CD14-positive monocyte (primary cell): ENCODE data around the gene RSPO4. TPM values are rescaled to one million over a fixed set of nuclear protein-coding genes. Genes with fewer than 3 reads are reported as not detected.

Experiments
- DNase-seq, 3 donors: peaks; one replicate each; pipeline ENCODE4 v3.0.0-alpha.2; 2011 to 2022
- H2AFZ ChIP-seq: 2 replicates; pipeline ENCODE4 v1.6.0; 2012; ENCODE audit warnings: mild to moderate bottlenecking, low read depth, low read length, inconsistent platforms; ENCODE audit not compliant: insufficient read depth, poor library complexity, severe bottlenecking
- H3K27ac ChIP-seq, 2 donors: 1 replicate in 1 of 2; 2 replicates in 1 of 2; pipeline ENCODE4 v1.5.1; 2012 to 2013; ENCODE audit warnings: low read length in 2 of 2, control low read depth in 1 of 2, inconsistent platforms in 1 of 2, low read depth in 1 of 2, mild to moderate bottlenecking in 1 of 2
- H3K27me3 ChIP-seq, 2 donors: one replicate each; pipeline versions ENCODE4 v1.6.0 to v1.6.1; 2011 to 2013; ENCODE audit warnings: low read length in 2 of 2; ENCODE audit not compliant: control insufficient read depth in 2 of 2, insufficient read depth in 2 of 2
- H3K36me3 ChIP-seq, 2 donors: replicated peaks in 1 of 2; 1 replicate in 1 of 2; 2 replicates in 1 of 2; pipeline versions ENCODE4 v1.5.1 to v1.6.1; 2012 to 2013; ENCODE audit warnings: low read length in 2 of 2, control low read depth in 1 of 2, inconsistent platforms in 1 of 2, mild to moderate bottlenecking in 1 of 2; ENCODE audit not compliant: insufficient read depth in 2 of 2, control insufficient read depth in 1 of 2
- H3K4me1 ChIP-seq, 2 donors: 1 replicate in 1 of 2; 2 replicates in 1 of 2; pipeline versions ENCODE4 v1.5.1 to v1.6.1; 2012 to 2013; ENCODE audit warnings: low read length in 2 of 2, control low read depth in 1 of 2, inconsistent platforms in 1 of 2, mild to moderate bottlenecking in 1 of 2, moderate library complexity in 1 of 2; ENCODE audit not compliant: insufficient read depth in 2 of 2, control insufficient read depth in 1 of 2
- H3K4me2 ChIP-seq: replicated peaks from 2 replicates; pipeline ENCODE3; 2012; ENCODE audit warnings: low read length, moderate library complexity, mild to moderate bottlenecking; ENCODE audit not compliant: poor library complexity, severe bottlenecking; ENCODE audit errors: extremely low read depth
- H3K4me3 ChIP-seq, 3 experiments: fragments of 200-600 bp in 1 of 3; sonication (generic) in 1 of 3; replicated peaks in 1 of 3; 1 replicate in 2 of 3; 2 replicates in 1 of 3; pipeline ENCODE4 v1.5.1; 2011 to 2013; ENCODE audit warnings: low read length in 3 of 3, mild to moderate bottlenecking in 3 of 3, control low read depth in 2 of 3, low read depth in 2 of 3, inconsistent platforms in 1 of 3, moderate library complexity in 1 of 3
- H3K79me2 ChIP-seq: 2 replicates; pipeline ENCODE4 v1.6.0; 2012; ENCODE audit warnings: mild to moderate bottlenecking, control low read depth, inconsistent platforms, low read length, moderate library complexity; ENCODE audit not compliant: insufficient read depth
- H3K9ac ChIP-seq: 2 replicates; pipeline ENCODE4 v1.6.0; 2017; ENCODE audit warnings: low read length, mild to moderate bottlenecking; ENCODE audit not compliant: insufficient read depth, poor library complexity, severe bottlenecking
- H3K9me3 ChIP-seq, 2 donors: replicated peaks in 1 of 2; 1 replicate in 1 of 2; 2 replicates in 1 of 2; pipeline versions ENCODE4 v1.5.1 to v1.6.1; 2012 to 2013; ENCODE audit warnings: low read length in 2 of 2, control low read depth in 1 of 2; ENCODE audit not compliant: control insufficient read depth in 1 of 2, insufficient read depth in 1 of 2
- H4K20me1 ChIP-seq: 2 replicates; pipeline ENCODE4 v1.6.0; 2012; ENCODE audit warnings: mild to moderate bottlenecking, low read length, control low read depth, moderate library complexity; ENCODE audit not compliant: insufficient read depth
- H3K27ac Mint-ChIP-seq, 7 donors: one replicate each; pipeline ENCODE4 v1.8.0; 2020; ENCODE audit warnings: mild to moderate bottlenecking in 7 of 7, mixed read lengths in 7 of 7, moderate library complexity in 6 of 7, inconsistent platforms in 2 of 7
- H3K27me3 Mint-ChIP-seq, 3 donors: one replicate each; pipeline ENCODE4 v1.8.0; 2021 to 2022; ENCODE audit warnings: low read depth in 3 of 3, mild to moderate bottlenecking in 3 of 3, mixed read lengths in 3 of 3, moderate library complexity in 3 of 3, inconsistent platforms in 1 of 3
- H3K36me3 Mint-ChIP-seq, 2 donors: one replicate each; pipeline ENCODE4 v1.8.0; 2020; ENCODE audit warnings: mixed read lengths in 2 of 2, inconsistent platforms in 1 of 2, mild to moderate bottlenecking in 1 of 2
- H3K4me1 Mint-ChIP-seq: one replicate; pipeline ENCODE4 v1.8.0; 2020; ENCODE audit warnings: mild to moderate bottlenecking, mixed read lengths
- H3K4me3 Mint-ChIP-seq, 2 donors: one replicate each; pipeline ENCODE4 v1.8.0; 2020; ENCODE audit warnings: mild to moderate bottlenecking in 2 of 2, mixed read lengths in 2 of 2, moderate library complexity in 1 of 2
- H3K9me3 Mint-ChIP-seq, 7 donors: one replicate each; pipeline ENCODE4 v1.8.0; 2020 to 2022; ENCODE audit warnings: mixed read lengths in 7 of 7, mild to moderate bottlenecking in 6 of 7, moderate library complexity in 6 of 7, inconsistent platforms in 2 of 7
- WGBS: methylation state at CpG from one replicate; pipeline ENCODE4 v1.1.5; 2013; ENCODE audit warnings: missing lambda C conversion rate; ENCODE audit not compliant: insufficient coverage; 5-methylcytosine and 5-hydroxymethylcytosine counted together
- intact Hi-C, 2 donors: fragments of 100-400 bp; cut with micrococcal nuclease; formaldehyde crosslinking; loops; one replicate each; pipeline versions ENCODE4 v1.15.0 to v1.15.1; 2023
- polyA plus RNA-seq, 3 donors: library from polyadenylated mRNA; depleted of rRNA in 1 of 3; unstranded in 2 of 3; stranded (reverse) in 1 of 3; fragments of 300-500 nt in 2 of 3; fragments of >200 nt in 1 of 3; fragmentation: Illumina TruSeq in 2 of 3; gene quantifications; 1 replicate in 2 of 3; 2 replicates in 1 of 3; pipeline ENCODE4 v1.2.3, GENCODE V29; 2012 to 2021
- TF ChIP-seq, protein P1 (sequence below): fragments of 200-600 bp; IDR thresholded peaks from one replicate; pipeline ENCODE4 v1.8.0; 2022; ENCODE audit warnings: antibody characterized with exemption, mild to moderate bottlenecking

The RSPO4 gene
- polyA plus RNA-seq, 3 donors: not detected

DNA sequence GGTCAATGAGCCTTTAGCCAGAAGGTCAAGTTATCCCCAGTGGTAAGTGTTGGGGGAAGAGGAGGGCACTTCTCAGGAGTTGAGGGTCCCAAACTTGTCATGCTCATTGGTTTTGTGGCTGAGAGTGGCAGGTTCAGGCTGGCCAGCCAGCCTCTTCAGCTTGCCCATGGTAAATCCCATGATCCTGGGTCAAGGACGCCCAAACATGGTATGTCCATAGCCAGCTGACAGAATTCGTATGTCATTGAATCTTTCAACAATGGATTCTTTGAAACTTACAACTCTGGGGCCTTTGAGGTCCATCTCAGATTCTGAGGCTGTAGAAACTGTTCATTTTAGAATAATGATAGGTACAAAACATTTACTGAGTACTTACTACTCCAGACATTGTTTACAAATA lies 36.1 kb upstream of the RSPO4 start:
- Histone ChIP-seq H3K4me1 (peaks cover 15 to 17% of the 10 kb centered on the region in 2 donors), H3K9me3 (no peaks in the 10 kb centered on the region), H3K4me2 (no peak overlapping the region), H4K20me1 (no peaks in the 10 kb centered on the region), H3K27ac (no peak overlapping the region), H3K36me3 (no peaks in the 10 kb centered on the region), H3K79me2 (no peaks in the 10 kb centered on the region), H3K4me3 (no peak overlapping the region), H3K27me3 (no peaks in the 10 kb centered on the region), H2AFZ (no peak overlapping the region), H3K9ac (no peak overlapping the region)
- intact Hi-C loops: no loop called here
- H3K9me3 Mint-ChIP-seq: peaks cover 0 to 6% (median 2%) of the 10 kb centered on the region in 7 donors
- no peak overlapping the region for H3K4me3 Mint-ChIP-seq
- H3K36me3 Mint-ChIP-seq: no peaks in the 10 kb centered on the region
- peaks cover 1 to 5% (median 4%) of the 10 kb centered on the region in 3 donors for H3K27me3 Mint-ChIP-seq
- TF ChIP-seq, protein P1, sequence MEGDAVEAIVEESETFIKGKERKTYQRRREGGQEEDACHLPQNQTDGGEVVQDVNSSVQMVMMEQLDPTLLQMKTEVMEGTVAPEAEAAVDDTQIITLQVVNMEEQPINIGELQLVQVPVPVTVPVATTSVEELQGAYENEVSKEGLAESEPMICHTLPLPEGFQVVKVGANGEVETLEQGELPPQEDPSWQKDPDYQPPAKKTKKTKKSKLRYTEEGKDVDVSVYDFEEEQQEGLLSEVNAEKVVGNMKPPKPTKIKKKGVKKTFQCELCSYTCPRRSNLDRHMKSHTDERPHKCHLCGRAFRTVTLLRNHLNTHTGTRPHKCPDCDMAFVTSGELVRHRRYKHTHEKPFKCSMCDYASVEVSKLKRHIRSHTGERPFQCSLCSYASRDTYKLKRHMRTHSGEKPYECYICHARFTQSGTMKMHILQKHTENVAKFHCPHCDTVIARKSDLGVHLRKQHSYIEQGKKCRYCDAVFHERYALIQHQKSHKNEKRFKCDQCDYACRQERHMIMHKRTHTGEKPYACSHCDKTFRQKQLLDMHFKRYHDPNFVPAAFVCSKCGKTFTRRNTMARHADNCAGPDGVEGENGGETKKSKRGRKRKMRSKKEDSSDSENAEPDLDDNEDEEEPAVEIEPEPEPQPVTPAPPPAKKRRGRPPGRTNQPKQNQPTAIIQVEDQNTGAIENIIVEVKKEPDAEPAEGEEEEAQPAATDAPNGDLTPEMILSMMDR: no peak
- H3K27ac Mint-ChIP-seq: no peak overlapping the region
- DNase-seq: no peak
- peaks cover 23% of the 10 kb centered on the region for H3K4me1 Mint-ChIP-seq
- WGBS: 90% methylated on average over 2 of the region's 2 CpGs

DNA sequence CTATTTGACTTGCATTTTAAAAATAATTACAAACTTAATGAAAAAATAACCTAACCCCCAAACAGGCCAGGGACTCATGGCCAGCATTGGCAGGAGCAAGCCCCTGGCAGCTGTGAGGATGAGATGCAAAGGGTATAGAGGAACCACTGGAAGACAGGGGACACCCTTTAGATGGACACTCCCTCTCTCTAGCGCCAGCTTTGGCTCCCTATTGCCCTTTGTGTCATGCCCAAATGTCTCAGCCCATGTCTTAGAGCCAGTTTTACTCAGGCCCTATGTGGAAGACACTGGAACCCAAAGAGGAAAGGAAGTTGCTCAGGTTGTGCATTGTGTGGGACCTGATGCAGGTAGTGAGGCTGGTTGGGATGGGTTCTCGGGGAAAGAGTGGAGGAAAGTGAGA lies 34.9 kb upstream of the RSPO4 start:
- peak overlapping the region in 1 of 7 donors; percentile 6 for H3K27ac Mint-ChIP-seq
- Histone ChIP-seq H3K36me3 (no peaks in the 10 kb centered on the region), H3K4me1 (peaks cover 15 to 17% of the 10 kb centered on the region in 2 donors), H3K9ac (no peak overlapping the region), H3K4me3 (no peak overlapping the region), H3K79me2 (no peaks in the 10 kb centered on the region), H2AFZ (no peak overlapping the region), H4K20me1 (no peaks in the 10 kb centered on the region), H3K27ac (no peak overlapping the region), H3K4me2 (no peak overlapping the region), H3K27me3 (no peaks in the 10 kb centered on the region), H3K9me3 (no peaks in the 10 kb centered on the region)
- no peak overlapping the region for H3K4me3 Mint-ChIP-seq
- peaks cover 24% of the 10 kb centered on the region for H3K4me1 Mint-ChIP-seq
- no peaks in the 10 kb centered on the region for H3K36me3 Mint-ChIP-seq
- TF ChIP-seq, protein P1: no peak
- intact Hi-C loops: no loop called here
- peaks cover 0 to 6% (median 2%) of the 10 kb centered on the region in 7 donors for H3K9me3 Mint-ChIP-seq
- peaks cover 1 to 5% (median 4%) of the 10 kb centered on the region in 3 donors for H3K27me3 Mint-ChIP-seq
- DNase-seq: no peak
- no CpG with 5 or more reads among the region's 2 CpGs for WGBS
